ENCODE measurements around the gene RABEP2. TPM values are rescaled to one million over a fixed set of nuclear protein-coding genes. Genes with fewer than 3 reads are reported as not detected.

RABEP2 gene, protein sequence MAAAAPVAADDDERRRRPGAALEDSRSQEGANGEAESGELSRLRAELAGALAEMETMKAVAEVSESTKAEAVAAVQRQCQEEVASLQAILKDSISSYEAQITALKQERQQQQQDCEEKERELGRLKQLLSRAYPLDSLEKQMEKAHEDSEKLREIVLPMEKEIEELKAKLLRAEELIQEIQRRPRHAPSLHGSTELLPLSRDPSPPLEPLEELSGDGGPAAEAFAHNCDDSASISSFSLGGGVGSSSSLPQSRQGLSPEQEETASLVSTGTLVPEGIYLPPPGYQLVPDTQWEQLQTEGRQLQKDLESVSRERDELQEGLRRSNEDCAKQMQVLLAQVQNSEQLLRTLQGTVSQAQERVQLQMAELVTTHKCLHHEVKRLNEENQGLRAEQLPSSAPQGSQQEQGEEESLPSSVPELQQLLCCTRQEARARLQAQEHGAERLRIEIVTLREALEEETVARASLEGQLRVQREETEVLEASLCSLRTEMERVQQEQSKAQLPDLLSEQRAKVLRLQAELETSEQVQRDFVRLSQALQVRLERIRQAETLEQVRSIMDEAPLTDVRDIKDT
- total RNA-seq = 20.0 and 41.2 TPM in 2 replicates

DNA sequence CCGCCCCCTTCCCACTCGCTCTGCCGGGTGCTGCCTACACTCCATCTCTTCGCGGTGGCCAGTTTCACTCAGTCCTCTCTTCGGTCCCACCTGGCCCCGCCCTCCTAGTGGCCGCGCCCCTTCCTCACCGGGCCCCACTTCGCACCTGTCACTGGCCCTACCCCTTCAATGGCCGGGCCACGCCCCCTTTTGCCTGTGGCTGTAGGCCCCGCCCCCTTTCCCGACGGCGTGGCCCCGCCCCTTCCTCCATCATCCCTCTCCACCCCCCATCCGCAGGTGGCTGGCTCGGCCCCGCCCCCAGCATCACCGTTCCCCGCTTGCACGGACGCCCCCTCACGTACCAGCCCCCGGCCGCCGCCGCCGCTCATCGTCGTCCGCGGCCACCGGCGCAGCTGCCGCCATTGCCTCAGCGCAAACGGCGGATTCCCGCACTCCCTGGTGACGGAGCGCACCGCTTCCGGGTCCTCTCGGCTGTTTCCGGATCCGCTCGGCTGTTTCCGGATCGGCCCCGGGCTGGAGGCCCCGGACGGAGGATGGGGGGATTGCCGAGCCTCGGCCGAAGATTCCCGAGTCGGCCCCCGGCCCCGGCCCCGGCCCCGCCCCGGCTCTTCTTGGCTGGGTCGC, at the start of gene RABEP2:
RABEP2 (minus strand) TSS at position 477 of the 624 bp plus-strand sequence; CDS start at position 402, 75 bp downstream.

DNA sequence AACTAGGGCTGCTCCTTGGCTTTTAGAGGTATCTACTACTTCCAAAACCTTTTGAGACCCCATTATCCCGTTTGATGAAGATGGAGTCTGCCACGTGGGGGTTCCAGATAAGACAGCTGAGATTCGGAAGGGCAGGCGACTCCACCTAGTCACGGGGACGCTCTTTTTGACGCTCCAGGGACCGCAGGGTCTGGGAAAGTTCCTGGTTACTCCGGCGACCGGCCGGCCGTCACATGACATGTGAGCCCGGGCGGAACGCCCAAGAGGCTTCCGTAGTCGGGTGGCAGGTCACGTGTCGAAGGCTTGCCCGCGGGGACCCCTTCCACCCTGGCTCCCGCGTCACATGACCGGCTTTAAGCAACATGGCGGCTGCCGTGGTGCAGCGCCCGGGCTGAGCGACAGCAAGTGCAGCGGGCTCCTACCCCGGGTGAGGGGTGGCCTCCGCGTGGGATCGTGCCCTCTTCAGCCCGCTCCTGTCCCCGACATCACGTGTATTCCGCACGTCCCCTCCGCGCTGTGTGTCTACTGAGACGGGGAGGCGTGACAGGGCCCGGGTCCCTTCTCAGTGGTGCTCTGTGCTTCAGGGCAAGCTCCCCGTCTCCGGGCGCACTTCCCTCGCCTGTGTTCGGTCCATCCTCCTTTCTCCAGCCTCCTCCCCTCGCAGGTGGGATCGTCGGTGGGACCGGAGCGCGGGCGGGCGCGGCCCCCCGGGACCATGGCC, 49.6 kb upstream of the RABEP2 start, which contains the start of gene SPNS1:
SPNS1 (plus strand) TSS at position 342 of the 721 bp plus-strand sequence; CDS start at position 716, 374 bp downstream.

DNA sequence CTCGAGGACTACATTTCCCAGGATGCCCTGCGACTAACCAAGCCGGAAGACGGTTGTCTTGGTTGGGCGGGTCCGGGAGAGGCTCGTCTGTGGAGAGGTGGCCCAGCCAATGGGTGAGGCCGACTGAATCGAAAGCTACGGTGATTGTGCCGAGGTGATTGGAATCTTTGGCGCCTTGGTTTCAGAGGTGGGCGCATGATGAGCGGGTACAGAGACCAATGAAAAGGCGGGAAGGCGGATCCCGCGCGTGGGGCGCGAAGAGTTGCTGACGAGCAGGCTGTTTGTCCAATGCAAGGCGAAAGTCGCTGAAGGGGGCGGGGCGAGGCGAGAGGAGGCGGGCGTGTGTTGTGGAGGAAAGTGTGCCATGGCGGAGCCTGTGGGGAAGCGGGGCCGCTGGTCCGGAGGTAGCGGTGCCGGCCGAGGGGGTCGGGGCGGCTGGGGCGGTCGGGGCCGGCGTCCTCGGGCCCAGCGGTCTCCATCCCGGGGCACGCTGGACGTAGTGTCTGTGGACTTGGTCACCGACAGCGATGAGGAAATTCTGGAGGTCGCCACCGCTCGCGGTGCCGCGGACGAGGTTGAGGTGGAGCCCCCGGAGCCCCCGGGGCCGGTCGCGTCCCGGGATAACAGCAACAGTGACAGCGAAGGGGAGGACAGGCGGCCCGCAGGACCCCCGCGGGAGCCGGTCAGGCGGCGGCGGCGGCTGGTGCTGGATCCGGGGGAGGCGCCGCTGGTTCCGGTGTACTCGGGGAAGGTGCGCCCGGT, 25.8 kb upstream of the RABEP2 start, which contains the start of gene NFATC2IP:
NFATC2IP (plus strand) TSS at position 290 of the 762 bp plus-strand sequence; CDS start at position 365, 75 bp downstream.

DNA sequence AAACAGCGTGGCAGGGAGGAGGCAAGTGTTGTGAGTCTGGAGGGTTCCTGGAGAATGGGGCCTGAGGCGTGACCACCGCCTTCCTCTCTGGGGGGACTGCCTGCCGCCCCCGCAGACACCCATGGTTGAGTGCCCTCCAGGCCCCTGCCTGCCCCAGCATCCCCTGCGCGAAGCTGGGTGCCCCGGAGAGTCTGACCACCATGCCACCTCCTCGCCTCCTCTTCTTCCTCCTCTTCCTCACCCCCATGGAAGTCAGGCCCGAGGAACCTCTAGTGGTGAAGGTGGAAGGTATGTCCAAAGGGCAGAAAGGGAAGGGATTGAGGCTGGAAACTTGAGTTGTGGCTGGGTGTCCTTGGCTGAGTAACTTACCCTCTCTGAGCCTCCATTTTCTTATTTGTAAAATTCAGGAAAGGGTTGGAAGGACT, 6.8 kb upstream of the RABEP2 start, which contains the start of gene CD19:
CD19 (plus strand) TSS at position 171 of the 425 bp plus-strand sequence; CDS start at position 201, 30 bp downstream.

DNA sequence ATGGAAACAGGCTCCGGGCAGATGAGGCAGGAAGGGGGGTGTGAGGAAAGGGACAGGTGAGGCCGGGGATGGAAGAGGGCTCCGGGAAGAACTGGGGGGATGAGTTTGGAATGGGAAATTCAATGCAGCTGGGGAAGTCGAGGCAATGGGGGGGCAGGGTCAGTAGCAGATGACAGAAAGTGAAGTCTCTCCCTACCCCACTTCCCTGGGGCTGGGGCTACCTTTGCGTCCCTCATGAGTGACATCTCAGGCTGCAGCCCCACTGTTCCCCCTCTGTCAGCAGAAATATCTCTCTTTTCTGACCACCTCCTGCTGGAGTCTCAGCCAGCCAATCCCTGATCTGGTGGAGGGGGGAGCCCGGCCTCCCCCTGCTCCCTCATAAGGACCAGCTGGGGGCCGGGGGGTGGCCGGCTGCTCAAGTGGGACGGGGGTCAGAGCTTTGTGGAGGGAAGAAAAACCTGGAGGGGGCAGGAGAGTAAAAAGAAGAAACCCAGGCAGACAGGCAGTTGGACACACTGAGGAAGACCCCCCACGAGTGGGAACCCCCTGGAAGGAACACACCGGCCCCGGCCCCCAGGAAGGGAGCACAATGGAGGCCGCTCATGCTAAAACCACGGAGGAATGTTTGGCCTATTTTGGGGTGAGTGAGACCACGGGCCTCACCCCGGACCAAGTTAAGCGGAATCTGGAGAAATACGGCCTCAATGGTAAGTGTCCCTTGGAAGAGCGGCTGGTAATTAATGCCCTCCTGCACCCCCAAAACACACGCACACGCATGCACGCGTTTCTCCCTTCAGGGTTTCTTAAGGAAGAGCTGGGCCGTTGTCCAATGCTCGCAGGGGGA, 46.7 kb downstream of the RABEP2 start, which contains the start of gene ATP2A1:
ATP2A1 (plus strand) TSS at position 406 of the 844 bp plus-strand sequence; CDS start at position 590, 184 bp downstream.

Other genes starting within 250 kb of the RABEP2 start
- 458 and 538 TPM in 2 replicates for gene EIF3C, start 213.8 kb downstream of the RABEP2 start, total RNA-seq
- gene NPIPB9, start 173.5 kb downstream of the RABEP2 start, total RNA-seq = 0.38 TPM in 1 of 2 replicates, not detected in the other
- gene ATXN2L, start 102.2 kb downstream of the RABEP2 start, total RNA-seq = 119 and 120 TPM in 2 replicates
- 198 and 222 TPM in 2 replicates for gene TUFM, start 78.9 kb downstream of the RABEP2 start, total RNA-seq
- gene SH2B1, start 61.4 kb downstream of the RABEP2 start, total RNA-seq = 20.2 and 44.5 TPM in 2 replicates
- 0.16 and 0.89 TPM in 2 replicates for gene ATP2A1, start 46.8 kb downstream of the RABEP2 start, total RNA-seq
- 0.16 and 0.25 TPM in 2 replicates for gene CD19, start 6.7 kb upstream of the RABEP2 start, total RNA-seq
- 17.2 and 26.7 TPM in 2 replicates for gene NFATC2IP, start 25.7 kb upstream of the RABEP2 start, total RNA-seq
- gene SPNS1, start 49.5 kb upstream of the RABEP2 start, total RNA-seq = 60.0 and 111 TPM in 2 replicates
- 3.7 and 6.2 TPM in 2 replicates for gene LAT, start 59.8 kb upstream of the RABEP2 start, total RNA-seq